Measurements from ENCODE around the gene EBF3. TPM values are rescaled to one million over a fixed set of nuclear protein-coding genes. Genes with fewer than 3 reads are reported as not detected.

The EBF3 gene
- total and polyA plus RNA-seq, 4 donors = 0.13 to 23.3 (median 4.3) TPM

DNA sequence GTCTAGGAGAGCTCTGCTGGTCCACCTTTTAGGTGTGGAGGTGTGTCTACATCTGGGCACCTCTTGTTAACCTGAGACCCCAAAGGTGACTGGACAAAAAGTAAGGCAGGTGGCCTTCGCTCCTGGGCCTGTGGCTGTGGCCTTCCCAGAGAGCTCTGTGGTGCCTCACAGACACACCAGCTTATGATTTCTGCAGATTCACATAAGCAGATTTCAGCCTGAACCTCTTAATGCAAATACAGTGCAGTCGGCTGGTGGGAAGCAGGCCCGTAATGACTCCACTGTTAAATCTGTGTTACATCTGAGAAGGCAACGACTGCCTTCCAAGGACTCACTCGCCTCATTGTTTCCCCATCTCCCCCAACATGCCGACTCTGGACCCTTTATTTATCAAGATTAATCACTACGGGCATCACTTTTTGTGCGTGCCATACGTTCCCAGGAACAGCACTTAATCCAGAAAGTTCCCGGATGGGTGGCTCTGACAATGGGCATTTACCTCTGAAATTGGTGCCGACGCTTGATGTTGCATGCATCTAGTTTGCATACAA, 119.8 kb downstream of the EBF3 start:
- no peaks in the 10 kb centered on the region for H3K36me3 ChIP-seq (ENCODE audit: control insufficient read depth in 1 of 2, insufficient read depth in 2 of 2, low read length in 1 of 2)
- no peak overlapping the region for H3K4me3 ChIP-seq (ENCODE audit: low read length in 2 of 2)
- no peak overlapping the region for H3K27ac ChIP-seq (ENCODE audit: low read depth in 1 of 2, low read length in 2 of 2)
- intact Hi-C loops (cut with DNase I) = no loop called here
- no peaks in the 10 kb centered on the region for H3K9me3 ChIP-seq (ENCODE audit: control insufficient read depth, low read length)
- DNase-seq (no peak), ATAC-seq (ENCODE audit: low FRiP score) (no peak)
- no peaks in the 10 kb centered on the region for H3K27me3 ChIP-seq (ENCODE audit: control insufficient read depth in 1 of 2, insufficient read depth in 2 of 2, low read length in 1 of 2)
- WGBS, 2 donors = 83 to 85% methylated on average over 12 of the region's 12 CpGs
- no peaks in the 10 kb centered on the region for H3K4me1 ChIP-seq (ENCODE audit: control insufficient read depth in 1 of 2, insufficient read depth in 2 of 2, low read length in 2 of 2)

DNA sequence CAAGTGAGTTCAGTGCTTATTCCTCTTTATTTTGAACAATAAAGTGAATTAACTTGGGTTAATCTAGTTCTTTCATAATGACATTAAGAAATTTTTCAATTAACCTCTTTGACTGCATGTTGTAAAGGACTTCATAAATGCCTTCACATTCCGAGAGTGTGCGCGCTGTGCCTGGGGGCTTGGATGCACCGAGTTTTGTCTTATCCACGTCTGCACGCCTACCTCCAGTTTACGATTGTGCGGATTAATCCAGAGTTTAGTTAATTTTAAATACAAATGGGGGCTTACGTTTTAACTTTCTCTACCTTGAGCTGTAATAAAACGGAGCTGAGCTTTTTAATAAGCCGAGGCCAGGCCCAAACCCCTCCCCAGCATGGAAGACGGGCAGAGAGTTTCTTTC, 120.4 kb downstream of the EBF3 start:
- DNase-seq (no peak), ATAC-seq (ENCODE audit: low FRiP score) (no peak)
- no peaks in the 10 kb centered on the region for H3K27me3 ChIP-seq (ENCODE audit: control insufficient read depth in 1 of 2, insufficient read depth in 2 of 2, low read length in 1 of 2)
- no peaks in the 10 kb centered on the region for H3K9me3 ChIP-seq (ENCODE audit: control insufficient read depth, low read length)
- H3K4me3 ChIP-seq (ENCODE audit: low read length in 2 of 2) = no peak overlapping the region
- intact Hi-C loops (cut with DNase I) = no loop called here
- WGBS, 2 donors = 94% methylated on average over 12 of the region's 12 CpGs
- H3K4me1 ChIP-seq (ENCODE audit: control insufficient read depth in 1 of 2, insufficient read depth in 2 of 2, low read length in 2 of 2) = no peaks in the 10 kb centered on the region
- H3K36me3 ChIP-seq (ENCODE audit: control insufficient read depth in 1 of 2, insufficient read depth in 2 of 2, low read length in 1 of 2) = no peaks in the 10 kb centered on the region
- H3K27ac ChIP-seq (ENCODE audit: low read depth in 1 of 2, low read length in 2 of 2) = no peak overlapping the region

DNA sequence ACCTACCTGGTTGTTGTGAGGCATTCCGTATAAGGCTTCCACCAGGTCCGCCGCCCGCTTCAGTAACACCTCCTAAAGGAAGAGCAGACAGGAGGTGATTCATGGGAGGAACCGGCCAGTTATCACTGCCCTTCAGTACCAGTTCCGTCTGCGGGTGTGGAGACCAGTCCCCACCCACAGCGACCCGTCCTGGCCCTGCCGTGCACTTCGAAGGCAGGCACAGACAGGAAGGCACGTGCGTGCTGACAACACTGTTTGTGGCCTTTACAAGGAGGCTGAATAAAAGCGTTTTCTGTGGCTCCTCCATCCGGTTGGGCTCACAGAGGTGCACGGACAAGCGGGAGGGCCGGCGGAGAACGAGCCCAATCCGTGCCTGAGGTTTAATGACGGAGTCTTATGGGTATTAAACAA, 120.9 kb downstream of the EBF3 start:
- H3K27me3 ChIP-seq (ENCODE audit: control insufficient read depth in 1 of 2, insufficient read depth in 2 of 2, low read length in 1 of 2) = no peaks in the 10 kb centered on the region
- 89 to 95% methylated on average over 22 of the region's 22 CpGs for WGBS, 2 donors
- intact Hi-C loops (cut with DNase I) = no loop called here
- DNase-seq = no peak
- H3K4me3 ChIP-seq (ENCODE audit: low read length in 2 of 2) = no peak overlapping the region
- no peak overlapping the region for H3K27ac ChIP-seq (ENCODE audit: low read depth in 1 of 2, low read length in 2 of 2)
- H3K9me3 ChIP-seq (ENCODE audit: control insufficient read depth, low read length) = no peaks in the 10 kb centered on the region
- no peaks in the 10 kb centered on the region for H3K36me3 ChIP-seq (ENCODE audit: control insufficient read depth in 1 of 2, insufficient read depth in 2 of 2, low read length in 1 of 2)
- H3K4me1 ChIP-seq (ENCODE audit: control insufficient read depth in 1 of 2, insufficient read depth in 2 of 2, low read length in 2 of 2) = no peaks in the 10 kb centered on the region
- ATAC-seq (ENCODE audit: low FRiP score) = no peak

DNA sequence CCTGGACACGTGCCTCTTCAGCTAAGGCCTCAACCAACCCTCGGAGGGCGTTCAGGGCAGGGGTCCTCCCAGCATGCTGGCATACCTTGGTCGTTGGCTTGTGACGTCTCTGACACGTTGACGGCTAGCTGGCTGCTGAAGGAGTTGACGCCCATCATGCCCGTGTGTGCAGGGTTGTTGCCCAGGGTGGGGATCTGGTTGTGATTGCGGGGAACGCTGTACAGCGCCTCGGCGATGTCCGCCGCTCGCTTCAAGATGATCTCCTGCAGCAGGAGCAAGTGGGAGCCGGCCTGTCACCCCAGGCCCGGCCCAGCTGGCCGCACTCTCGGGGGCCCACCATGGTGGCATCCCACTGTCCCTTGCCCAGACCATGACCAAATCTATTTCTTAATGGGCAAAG, 122.0 kb downstream of the EBF3 start:
- Histone ChIP-seq H3K4me3 (ENCODE audit: low read length in 2 of 2) (no peak overlapping the region), H3K27ac (ENCODE audit: low read depth in 1 of 2, low read length in 2 of 2) (no peak overlapping the region), H3K27me3 (ENCODE audit: control insufficient read depth in 1 of 2, insufficient read depth in 2 of 2, low read length in 1 of 2) (no peaks in the 10 kb centered on the region), H3K36me3 (ENCODE audit: control insufficient read depth in 1 of 2, insufficient read depth in 2 of 2, low read length in 1 of 2) (no peaks in the 10 kb centered on the region), H3K4me1 (ENCODE audit: control insufficient read depth in 1 of 2, insufficient read depth in 2 of 2, low read length in 2 of 2) (no peaks in the 10 kb centered on the region), H3K9me3 (ENCODE audit: control insufficient read depth, low read length) (no peaks in the 10 kb centered on the region)
- DNase-seq (no peak), ATAC-seq (ENCODE audit: low FRiP score) (no peak)
- WGBS, 2 donors = 93 to 95% methylated on average over 21 of the region's 21 CpGs
- intact Hi-C loops (cut with DNase I) = no loop called here

DNA sequence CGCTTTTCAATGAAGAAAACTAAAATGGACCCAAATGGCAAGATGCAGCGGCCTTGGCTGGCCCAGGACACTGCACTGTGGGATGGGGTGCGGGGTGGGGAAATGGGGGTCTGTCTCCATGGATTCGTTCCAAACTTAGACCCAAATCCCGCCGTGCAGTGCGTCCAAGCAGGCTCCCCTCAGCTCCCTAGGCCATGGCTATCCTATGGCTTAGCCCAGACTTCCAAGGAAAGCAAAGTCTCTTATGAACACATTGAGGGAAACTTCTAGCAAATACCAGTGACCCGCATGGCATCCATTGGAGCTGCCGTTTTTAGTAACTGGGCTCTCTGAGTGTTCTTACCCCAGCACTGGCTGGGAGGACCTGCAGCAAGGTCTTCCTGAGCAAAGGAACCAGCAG, 122.5 kb downstream of the EBF3 start:
- intact Hi-C loops (cut with DNase I) = no loop called here
- DNase-seq (no peak), ATAC-seq (ENCODE audit: low FRiP score) (no peak)
- 92 to 93% methylated on average over 9 of the region's 9 CpGs for WGBS, 2 donors
- no peaks in the 10 kb centered on the region for H3K36me3 ChIP-seq (ENCODE audit: control insufficient read depth in 1 of 2, insufficient read depth in 2 of 2, low read length in 1 of 2)
- no peak overlapping the region for H3K27ac ChIP-seq (ENCODE audit: low read depth in 1 of 2, low read length in 2 of 2)
- no peaks in the 10 kb centered on the region for H3K9me3 ChIP-seq (ENCODE audit: control insufficient read depth, low read length)
- no peaks in the 10 kb centered on the region for H3K27me3 ChIP-seq (ENCODE audit: control insufficient read depth in 1 of 2, insufficient read depth in 2 of 2, low read length in 1 of 2)
- H3K4me1 ChIP-seq (ENCODE audit: control insufficient read depth in 1 of 2, insufficient read depth in 2 of 2, low read length in 2 of 2) = no peaks in the 10 kb centered on the region
- no peak overlapping the region for H3K4me3 ChIP-seq (ENCODE audit: low read length in 2 of 2)

DNA sequence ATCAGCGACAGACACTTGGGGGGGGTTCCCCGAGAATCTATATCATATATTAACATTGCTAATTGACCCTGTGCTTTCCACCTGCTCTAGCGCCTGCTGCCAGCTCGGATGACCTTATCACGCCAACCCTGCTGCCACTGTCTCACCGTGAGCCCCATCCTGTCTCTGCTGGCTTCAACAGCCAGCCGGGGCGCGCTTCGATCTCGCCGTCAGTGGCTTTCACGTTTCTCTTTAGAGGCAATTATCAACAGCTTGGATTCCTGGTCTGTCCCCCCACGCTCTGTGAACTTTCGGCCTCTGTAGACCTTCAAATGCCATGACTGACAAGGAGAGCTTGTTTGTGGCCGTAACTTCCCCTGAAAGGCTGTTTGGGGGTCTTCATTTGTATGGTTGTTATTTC, 123.0 kb downstream of the EBF3 start:
- intact Hi-C loops (cut with DNase I) = no loop called here
- no peak overlapping the region for H3K27ac ChIP-seq (ENCODE audit: low read depth in 1 of 2, low read length in 2 of 2)
- no peak for ATAC-seq (ENCODE audit: low FRiP score)
- no peaks in the 10 kb centered on the region for H3K36me3 ChIP-seq (ENCODE audit: control insufficient read depth in 1 of 2, insufficient read depth in 2 of 2, low read length in 1 of 2)
- H3K4me3 ChIP-seq (ENCODE audit: low read length in 2 of 2) = no peak overlapping the region
- DNase-seq = no peak
- 91 to 92% methylated on average over 16 of the region's 16 CpGs for WGBS, 2 donors
- no peaks in the 10 kb centered on the region for H3K9me3 ChIP-seq (ENCODE audit: control insufficient read depth, low read length)
- no peaks in the 10 kb centered on the region for H3K27me3 ChIP-seq (ENCODE audit: control insufficient read depth in 1 of 2, insufficient read depth in 2 of 2, low read length in 1 of 2)
- H3K4me1 ChIP-seq (ENCODE audit: control insufficient read depth in 1 of 2, insufficient read depth in 2 of 2, low read length in 2 of 2) = no peaks in the 10 kb centered on the region

DNA sequence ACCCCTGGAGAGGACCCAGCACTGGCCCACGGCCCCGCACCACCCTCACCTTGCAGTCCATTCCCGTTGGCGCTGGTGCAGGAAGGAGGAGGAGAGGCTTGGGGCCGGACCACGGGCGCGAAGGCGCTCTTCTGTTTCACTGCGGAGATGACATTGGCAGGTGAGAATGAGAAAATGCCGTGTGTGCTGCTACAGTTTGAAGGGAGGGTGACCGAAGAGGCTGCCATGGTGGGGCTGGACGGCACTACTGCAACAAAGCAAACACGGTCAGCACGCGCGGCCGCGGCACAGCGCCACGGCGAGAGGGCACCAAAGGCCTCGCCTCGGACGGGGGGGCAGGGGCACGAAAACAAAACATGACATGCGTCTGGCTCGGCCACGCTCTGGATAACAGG, 123.9 kb downstream of the EBF3 start:
- ATAC-seq (ENCODE audit: low FRiP score) = no peak

DNA sequence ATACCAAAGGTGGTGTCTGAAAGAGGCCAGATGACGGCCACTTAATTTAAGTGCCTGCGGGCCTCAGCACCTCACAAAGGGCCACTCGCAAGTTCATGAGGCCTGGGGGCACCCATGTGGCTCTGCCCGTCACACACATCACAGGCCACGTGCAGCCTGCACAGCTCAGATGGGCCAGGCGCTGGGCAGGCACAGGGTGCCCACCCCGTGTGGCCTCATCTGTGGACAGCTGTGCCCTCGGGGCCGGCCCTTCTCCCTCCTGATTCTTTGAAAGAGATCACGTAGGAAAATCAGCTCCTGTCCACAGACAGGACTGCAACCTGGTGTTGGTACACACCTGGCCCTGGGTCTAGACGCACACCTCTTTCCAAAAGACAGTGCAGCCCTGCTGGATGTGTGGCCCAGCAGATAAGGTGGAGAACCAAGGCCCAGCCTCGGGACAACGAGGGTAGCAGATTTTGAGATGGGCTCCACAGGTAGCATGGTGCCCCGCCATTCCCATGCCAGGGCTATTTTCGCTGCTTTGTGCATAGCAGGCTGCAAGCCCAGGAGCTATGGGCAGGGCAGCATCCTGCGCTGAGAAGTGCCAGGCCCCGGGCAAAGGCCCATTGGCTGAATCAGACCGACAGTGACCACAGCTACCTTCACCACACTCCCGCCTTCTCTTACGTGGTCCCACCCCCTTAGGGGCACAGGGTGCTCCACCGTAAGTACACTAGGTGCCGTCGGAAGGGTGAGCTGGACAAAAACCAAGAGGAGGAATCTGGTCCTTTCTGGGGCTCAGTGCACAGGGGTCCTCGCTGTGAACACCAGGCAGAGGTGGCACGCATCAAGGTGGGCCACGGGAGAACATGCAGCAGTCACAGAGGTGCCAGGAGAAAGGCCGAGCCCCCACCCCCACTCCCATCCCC, 124.5 kb downstream of the EBF3 start:
- ATAC-seq (ENCODE audit: low FRiP score) (no peak), DNase-seq (no peak)
- Histone ChIP-seq H3K4me1 (ENCODE audit: control insufficient read depth in 1 of 2, insufficient read depth in 2 of 2, low read length in 2 of 2) (no peaks in the 10 kb centered on the region), H3K27ac (ENCODE audit: low read depth in 1 of 2, low read length in 2 of 2) (no peak overlapping the region), H3K9me3 (ENCODE audit: control insufficient read depth, low read length) (no peaks in the 10 kb centered on the region), H3K27me3 (ENCODE audit: control insufficient read depth in 1 of 2, insufficient read depth in 2 of 2, low read length in 1 of 2) (no peaks in the 10 kb centered on the region), H3K36me3 (ENCODE audit: control insufficient read depth in 1 of 2, insufficient read depth in 2 of 2, low read length in 1 of 2) (no peaks in the 10 kb centered on the region), H3K4me3 (ENCODE audit: low read length in 2 of 2) (no peak overlapping the region)
- WGBS, 2 donors = 94 to 95% methylated on average over 27 of the region's 27 CpGs
- intact Hi-C loops (cut with DNase I) = no loop called here

More for the DNA sequence above, 123.9 kb downstream of the EBF3 start:
- H3K9me3 ChIP-seq (ENCODE audit: control insufficient read depth, low read length) = no peaks in the 10 kb centered on the region
- WGBS, 2 donors = 94 to 96% methylated on average over 29 of the region's 29 CpGs
- intact Hi-C loops (cut with DNase I) = no loop called here
- no peaks in the 10 kb centered on the region for H3K4me1 ChIP-seq (ENCODE audit: control insufficient read depth in 1 of 2, insufficient read depth in 2 of 2, low read length in 2 of 2)
- no peaks in the 10 kb centered on the region for H3K36me3 ChIP-seq (ENCODE audit: control insufficient read depth in 1 of 2, insufficient read depth in 2 of 2, low read length in 1 of 2)
- H3K27ac ChIP-seq (ENCODE audit: low read depth in 1 of 2, low read length in 2 of 2) = no peak overlapping the region
- H3K27me3 ChIP-seq (ENCODE audit: control insufficient read depth in 1 of 2, insufficient read depth in 2 of 2, low read length in 1 of 2) = no peaks in the 10 kb centered on the region
- H3K4me3 ChIP-seq (ENCODE audit: low read length in 2 of 2) = no peak overlapping the region
- no peak for DNase-seq

DNA sequence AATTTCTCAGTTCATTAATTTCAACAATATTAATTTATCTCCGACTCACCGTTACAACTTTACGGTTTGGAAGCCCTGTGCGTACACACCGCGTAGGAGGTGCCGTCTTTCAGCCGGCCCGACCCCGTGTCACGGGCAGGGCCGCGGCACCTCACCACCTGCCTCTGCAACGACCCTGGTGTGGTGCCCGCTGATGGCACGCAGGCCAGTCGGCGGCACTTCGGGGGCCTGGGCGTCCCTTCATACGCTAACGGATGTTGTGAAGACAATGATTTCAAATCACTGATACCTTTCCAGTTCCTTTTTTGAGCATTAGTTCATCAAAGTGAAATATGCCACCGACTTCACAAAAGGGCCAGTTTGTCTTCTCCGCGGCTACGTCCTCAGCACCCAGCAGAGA, 125.3 kb downstream of the EBF3 start:
- H3K36me3 ChIP-seq (ENCODE audit: control insufficient read depth in 1 of 2, insufficient read depth in 2 of 2, low read length in 1 of 2) = no peaks in the 10 kb centered on the region
- no peak for ATAC-seq (ENCODE audit: low FRiP score)
- H3K4me1 ChIP-seq (ENCODE audit: control insufficient read depth in 1 of 2, insufficient read depth in 2 of 2, low read length in 2 of 2) = no peaks in the 10 kb centered on the region
- 97% methylated on average over 26 of the region's 26 CpGs for WGBS, 2 donors
- no peaks in the 10 kb centered on the region for H3K9me3 ChIP-seq (ENCODE audit: control insufficient read depth, low read length)
- intact Hi-C loops (cut with DNase I) = no loop called here
- no peak overlapping the region for H3K4me3 ChIP-seq (ENCODE audit: low read length in 2 of 2)
- no peak overlapping the region for H3K27ac ChIP-seq (ENCODE audit: low read depth in 1 of 2, low read length in 2 of 2)
- H3K27me3 ChIP-seq (ENCODE audit: control insufficient read depth in 1 of 2, insufficient read depth in 2 of 2, low read length in 1 of 2) = no peaks in the 10 kb centered on the region
- no peak for DNase-seq
